Anterior cingulate cortex (tissue), 58 donors: ENCODE data around the gene PMEL.
"Not testable (repeated sequence)": the region's sequence is repeated elsewhere in the genome, so short reads cannot be mapped to it uniquely, and the experiment has no call there.

ENCODE experiments used
- DNase-seq, 58 donors: peaks; one replicate each; lab custom pipeline; 2025; lab: John Stamatoyannopoulos, UW

The PMEL gene

GRCh38 chr12:55965941-55966407 lies at the start of gene PMEL:
Gene PMEL, minus strand, starts transcription at chr12:55966042. Its CDS starts 31 bp downstream, at chr12:55966011.
- DNase-seq: no peak

- DNase-seq: no peak
These were observed 48.4 kb upstream of the PMEL start for GRCh38 chr12:56014205-56014604.

- peak in 15 of 58 donors; percentile 3 to 74 (median 20) for DNase-seq
These were observed 47.6 kb upstream of the PMEL start for GRCh38 chr12:56013482-56013881.

- no peak for DNase-seq
These were observed 45.8 kb upstream of the PMEL start for GRCh38 chr12:56011509-56012090.

GRCh38 chr12:56010111-56010570 lies 44.3 kb upstream of the PMEL start:
- DNase-seq: no peak

GRCh38 chr12:56007564-56008559 lies 42.0 kb upstream of the PMEL start:
- DNase-seq: peak in 46 of 58 donors; percentile 3 to 70 (median 44)

- DNase-seq: no peak
These were observed 38.4 kb upstream of the PMEL start for GRCh38 chr12:56004211-56004610.

GRCh38 chr12:56003376-56003775 lies 37.5 kb upstream of the PMEL start:
- not testable (repeated sequence) for DNase-seq

- no peak for DNase-seq
These were observed 35.8 kb upstream of the PMEL start for GRCh38 chr12:56001487-56002100.

GRCh38 chr12:55999999-56000540 lies 34.2 kb upstream of the PMEL start:
- DNase-seq: not testable (repeated sequence)

GRCh38 chr12:55999522-55999921 lies 33.7 kb upstream of the PMEL start:
- DNase-seq: not testable (repeated sequence)

GRCh38 chr12:55997535-55997859 lies 31.7 kb upstream of the PMEL start:
- peak in 3 of 58 donors; percentile 28 to 54 (median 50) for DNase-seq

GRCh38 chr12:55996715-55997534 lies 31.1 kb upstream of the PMEL start, which contains the start of gene SUOX:
Gene SUOX, plus strand, starts transcription at chr12:55997276. Its CDS starts 4,946 bp downstream, at chr12:56002222.
- peak; percentile 48 to 99 (median 95) for DNase-seq

- peak in 40 of 58 donors; percentile 2 to 69 (median 14) for DNase-seq
These were observed 30.4 kb upstream of the PMEL start for GRCh38 chr12:55996201-55996714.

GRCh38 chr12:55995366-55995765 lies 29.5 kb upstream of the PMEL start:
- no peak for DNase-seq

GRCh38 chr12:55993230-55993853 lies 27.5 kb upstream of the PMEL start:
- no peak for DNase-seq

GRCh38 chr12:55991110-55991509 lies 25.3 kb upstream of the PMEL start:
- DNase-seq: no peak

GRCh38 chr12:55985976-55986375 lies 20.1 kb upstream of the PMEL start:
- not testable (repeated sequence) for DNase-seq

GRCh38 chr12:55985341-55985740 lies 19.5 kb upstream of the PMEL start:
- no peak for DNase-seq
